Measurements from ENCODE around the gene KANK3.

Gene KANK3

GRCh38 chr19:8337728-8338127 is 5.3 kb downstream of the KANK3 start:
- DNase-seq (ENCODE audit: low spot score) = no peak

- DNase-seq (ENCODE audit: low spot score) = no peak
These were observed 6.4 kb downstream of the KANK3 start for GRCh38 chr19:8336660-8337059.

- DNase-seq (ENCODE audit: low spot score) = no peak
These were observed 6.9 kb downstream of the KANK3 start for GRCh38 chr19:8336072-8336569.

- no peak for DNase-seq (ENCODE audit: low spot score)
These were observed 7.6 kb downstream of the KANK3 start for GRCh38 chr19:8335343-8336071.

GRCh38 chr19:8334458-8335342 is 8.4 kb downstream of the KANK3 start:
- DNase-seq (ENCODE audit: low spot score) = peak; percentile 93

- peak; percentile 25 for DNase-seq (ENCODE audit: low spot score)
These were observed 9.2 kb downstream of the KANK3 start for GRCh38 chr19:8333767-8334457.

GRCh38 chr19:8332976-8333766 is 9.9 kb downstream of the KANK3 start:
- peak; percentile 4 for DNase-seq (ENCODE audit: low spot score)

GRCh38 chr19:8331263-8331845 is 11.7 kb downstream of the KANK3 start:
- DNase-seq (ENCODE audit: low spot score) = peak; percentile 2

GRCh38 chr19:8329996-8330395 is 13.1 kb downstream of the KANK3 start:
- peak; percentile 1 for DNase-seq (ENCODE audit: low spot score)

- DNase-seq (ENCODE audit: low spot score) = no peak
These were observed 17.6 kb downstream of the KANK3 start for GRCh38 chr19:8325454-8325853.

- DNase-seq (ENCODE audit: low spot score) = peak; percentile 10
These were observed 18.6 kb downstream of the KANK3 start for GRCh38 chr19:8324186-8325050.

GRCh38 chr19:8323781-8324185 is 19.3 kb downstream of the KANK3 start:
- DNase-seq (ENCODE audit: low spot score) = peak; percentile 17

- DNase-seq (ENCODE audit: low spot score) = peak; percentile 6
These were observed 20.4 kb downstream of the KANK3 start for GRCh38 chr19:8322638-8322997.

GRCh38 chr19:8321986-8322637 is 20.9 kb downstream of the KANK3 start:
- peak; percentile 9 for DNase-seq (ENCODE audit: low spot score)

- DNase-seq (ENCODE audit: low spot score) = peak; percentile 86
These were observed 21.7 kb downstream of the KANK3 start, which contains the start of the genes NDUFA7 and RPS28 for GRCh38 chr19:8321067-8321985. Gene NDUFA7 (minus strand): TSS chr19:8321375. CDS start chr19:8321358, 17 bp downstream. Gene RPS28 (plus strand): TSS chr19:8321496. CDS start chr19:8321531, 35 bp downstream.

GRCh38 chr19:8320564-8321066 is 22.4 kb downstream of the KANK3 start:
- peak; percentile 15 for DNase-seq (ENCODE audit: low spot score)

- DNase-seq (ENCODE audit: low spot score) = no peak
These were observed 23.1 kb downstream of the KANK3 start for GRCh38 chr19:8319807-8320520.

All from HuH-7.5 (cell line).